Activated naive CD8-positive, alpha-beta T cell (primary cell): ENCODE data around the gene CRCP.
"Not testable (repeated sequence)": the region's sequence is repeated elsewhere in the genome, so short reads cannot be mapped to it uniquely, and the experiment has no call there.

Experiments used
- H3K27ac Mint-ChIP-seq: one replicate; pipeline ENCODE4 v1.8.0; 2021; ENCODE audit warnings: mixed read lengths
- H3K27me3 Mint-ChIP-seq: one replicate; pipeline ENCODE4 v1.8.0; 2021; ENCODE audit warnings: mixed read lengths
- H3K36me3 Mint-ChIP-seq: one replicate; pipeline ENCODE4 v1.8.0; 2021; ENCODE audit warnings: mixed read lengths
- H3K4me1 Mint-ChIP-seq: one replicate; pipeline ENCODE4 v1.8.0; 2021; ENCODE audit warnings: low read depth, mixed read lengths
- H3K4me3 Mint-ChIP-seq: one replicate; pipeline ENCODE4 v1.8.0; 2021; ENCODE audit warnings: mild to moderate bottlenecking, mixed read lengths
- H3K9me3 Mint-ChIP-seq: one replicate; pipeline ENCODE4 v1.8.0; 2021; ENCODE audit warnings: low read depth, mixed read lengths

The CRCP gene

GRCh38 chr7:66099232-66099550, 15.5 kb upstream of the CRCP start:
- H3K27me3 Mint-ChIP-seq: no peaks in the 10 kb centered on the region

GRCh38 chr7:66099551-66100407, 14.9 kb upstream of the CRCP start:
- H3K9me3 Mint-ChIP-seq: no peaks in the 10 kb centered on the region
- H3K36me3 Mint-ChIP-seq: no peaks in the 10 kb centered on the region

More at GRCh38 chr7:66099232-66099550, 15.5 kb upstream of the CRCP start:
- Mint-ChIP-seq H3K4me1 (peaks cover 7% of the 10 kb centered on the region), H3K9me3 (no peaks in the 10 kb centered on the region), H3K4me3 (no peak overlapping the region), H3K36me3 (no peaks in the 10 kb centered on the region), H3K27ac (no peak overlapping the region)

GRCh38 chr7:66100408-66101050, 14.1 kb upstream of the CRCP start:
- H3K27me3 Mint-ChIP-seq: no peaks in the 10 kb centered on the region
- no peaks in the 10 kb centered on the region for H3K36me3 Mint-ChIP-seq
- peaks cover 7% of the 10 kb centered on the region for H3K4me1 Mint-ChIP-seq
- H3K4me3 Mint-ChIP-seq: peak overlapping the region; percentile 86
- no peaks in the 10 kb centered on the region for H3K9me3 Mint-ChIP-seq
- H3K27ac Mint-ChIP-seq: peak overlapping the region; percentile 80

More at GRCh38 chr7:66099551-66100407, 14.9 kb upstream of the CRCP start:
- Mint-ChIP-seq H3K27ac (peak overlapping the region; percentile 80), H3K4me1 (peaks cover 7% of the 10 kb centered on the region), H3K4me3 (peak overlapping the region; percentile 86), H3K27me3 (no peaks in the 10 kb centered on the region)

- H3K9me3 Mint-ChIP-seq, H3K4me3 Mint-ChIP-seq, H3K4me1 Mint-ChIP-seq, H3K27me3 Mint-ChIP-seq, H3K27ac Mint-ChIP-seq, H3K36me3 Mint-ChIP-seq: not testable (repeated sequence)
These were observed 12.5 kb upstream of the CRCP start for GRCh38 chr7:66102168-66102567.

- not testable (repeated sequence) for H3K4me3 Mint-ChIP-seq, H3K4me1 Mint-ChIP-seq, H3K27me3 Mint-ChIP-seq, H3K27ac Mint-ChIP-seq, H3K9me3 Mint-ChIP-seq, H3K36me3 Mint-ChIP-seq
These were observed 10.7 kb upstream of the CRCP start for GRCh38 chr7:66103994-66104393.

GRCh38 chr7:66105263-66105748, 9.3 kb upstream of the CRCP start:
- no peaks in the 10 kb centered on the region for H3K36me3 Mint-ChIP-seq
- no peak overlapping the region for H3K27ac Mint-ChIP-seq
- peaks cover under 1% of the 10 kb centered on the region for H3K4me1 Mint-ChIP-seq
- H3K4me3 Mint-ChIP-seq: no peak overlapping the region
- no peaks in the 10 kb centered on the region for H3K27me3 Mint-ChIP-seq
- H3K9me3 Mint-ChIP-seq: no peaks in the 10 kb centered on the region

- H3K27me3 Mint-ChIP-seq, H3K4me3 Mint-ChIP-seq, H3K36me3 Mint-ChIP-seq, H3K27ac Mint-ChIP-seq, H3K9me3 Mint-ChIP-seq, H3K4me1 Mint-ChIP-seq: not testable (repeated sequence)
These were observed 6.2 kb upstream of the CRCP start for GRCh38 chr7:66108410-66108809.

GRCh38 chr7:66110856-66111255, 3.8 kb upstream of the CRCP start:
- Mint-ChIP-seq H3K4me1 (peaks cover 9% of the 10 kb centered on the region), H3K36me3 (no peaks in the 10 kb centered on the region), H3K4me3 (no peak overlapping the region), H3K27ac (no peak overlapping the region), H3K27me3 (no peaks in the 10 kb centered on the region), H3K9me3 (no peaks in the 10 kb centered on the region)

GRCh38 chr7:66116680-66117420, 2.2 kb downstream of the CRCP start:
- Mint-ChIP-seq H3K4me3 (peak overlapping the region; percentile 97), H3K4me1 (peaks cover 45% of the 10 kb centered on the region), H3K27ac (peak overlapping the region; percentile 74)
- H3K36me3 Mint-ChIP-seq, H3K9me3 Mint-ChIP-seq, H3K27me3 Mint-ChIP-seq: not testable (repeated sequence)

- peak overlapping the region; percentile 54 for H3K4me3 Mint-ChIP-seq
- H3K27me3 Mint-ChIP-seq: no peaks in the 10 kb centered on the region
- no peaks in the 10 kb centered on the region for H3K9me3 Mint-ChIP-seq
- H3K36me3 Mint-ChIP-seq: peaks cover 5% of the 10 kb centered on the region
- H3K4me1 Mint-ChIP-seq: peaks cover 50% of the 10 kb centered on the region
- no peak overlapping the region for H3K27ac Mint-ChIP-seq
These were observed 4.0 kb downstream of the CRCP start for GRCh38 chr7:66118603-66119002.

GRCh38 chr7:66119245-66119850, 4.7 kb downstream of the CRCP start:
- peaks cover 5% of the 10 kb centered on the region for H3K36me3 Mint-ChIP-seq
- H3K4me3 Mint-ChIP-seq: peak overlapping the region; percentile 8
- H3K27ac Mint-ChIP-seq: no peak overlapping the region
- no peaks in the 10 kb centered on the region for H3K9me3 Mint-ChIP-seq
- H3K4me1 Mint-ChIP-seq: peaks cover 47% of the 10 kb centered on the region
- H3K27me3 Mint-ChIP-seq: no peaks in the 10 kb centered on the region

- Mint-ChIP-seq H3K27ac (no peak overlapping the region), H3K4me3 (no peak overlapping the region), H3K36me3 (no peaks in the 10 kb centered on the region), H3K4me1 (peaks cover 56% of the 10 kb centered on the region), H3K9me3 (no peaks in the 10 kb centered on the region), H3K27me3 (no peaks in the 10 kb centered on the region)
These were observed 8.5 kb downstream of the CRCP start for GRCh38 chr7:66123175-66123528.

- H3K27me3 Mint-ChIP-seq, H3K9me3 Mint-ChIP-seq, H3K36me3 Mint-ChIP-seq: not testable (repeated sequence)
- Mint-ChIP-seq H3K4me1 (peaks cover 44% of the 10 kb centered on the region), H3K4me3 (peak overlapping the region; percentile 35), H3K27ac (peak overlapping the region; percentile 61)
These were observed 9.9 kb downstream of the CRCP start for GRCh38 chr7:66124569-66124861.

GRCh38 chr7:66125052-66125694, 10.5 kb downstream of the CRCP start:
- peak overlapping the region; percentile 61 for H3K27ac Mint-ChIP-seq
- peaks cover 42% of the 10 kb centered on the region for H3K4me1 Mint-ChIP-seq
- H3K36me3 Mint-ChIP-seq: no peaks in the 10 kb centered on the region
- H3K27me3 Mint-ChIP-seq: no peaks in the 10 kb centered on the region
- no peaks in the 10 kb centered on the region for H3K9me3 Mint-ChIP-seq
- H3K4me3 Mint-ChIP-seq: peak overlapping the region; percentile 35
